ENCODE results near the gene ATAD3A. TPM values are rescaled to one million over a fixed set of nuclear protein-coding genes. Genes with fewer than 3 reads are reported as not detected.
"Not testable (repeated sequence)": the region's sequence is repeated elsewhere in the genome, so short reads cannot be mapped to it uniquely, and the experiment has no call there.

The ATAD3A gene
- total RNA-seq, 1 experiment from 2014 or later: 55.8 TPM

DNA sequence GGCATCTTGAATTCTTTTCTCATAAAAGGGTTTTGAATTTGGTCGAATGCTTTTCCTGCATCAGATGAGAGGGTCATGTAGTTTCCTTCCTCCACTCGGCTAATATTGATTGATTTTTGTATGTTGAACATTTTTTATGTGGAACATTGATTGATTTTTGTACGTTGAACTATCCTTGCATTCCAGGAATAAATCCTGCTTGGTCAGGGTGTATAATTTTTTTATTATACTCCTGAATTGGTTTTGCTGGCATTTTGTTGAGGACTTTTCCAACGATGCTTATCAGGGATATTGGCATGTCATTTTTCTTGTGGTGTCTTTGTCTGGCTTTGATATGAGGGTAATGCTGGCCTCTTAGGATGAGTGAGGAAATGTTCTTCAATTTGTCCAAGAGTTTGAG, 20.0 kb downstream of the ATAD3A start:
- Mint-ChIP-seq H3K27ac (peak overlapping the region in 1 of 3 experiments; percentile 65; a peak in 1 of 7 replicates), H3K4me3 (no peak overlapping the region), H3K4me1 (no peaks in the 10 kb centered on the region), H3K36me3 (ENCODE audit: insufficient read depth in 1 of 3, low read depth in 3 of 3) (peaks cover 31 to 40% (median 38%) of the 10 kb centered on the region in 3 experiments), H3K9me3 (peaks cover 7 to 8% of the 10 kb centered on the region in 2 experiments; a peak in 4 of 5 replicates), H3K27me3 (ENCODE audit: low read depth) (no peaks in the 10 kb centered on the region)
- Histone ChIP-seq H3K4ac (ENCODE audit: low read depth, low read length) (no peak overlapping the region), H3T11ph (ENCODE audit: low read length) (no peak overlapping the region), H3K56ac (ENCODE audit: insufficient read length, low read depth, low read length) (no peak overlapping the region), H3K9ac (ENCODE audit: extremely low read depth, insufficient read length, low read length) (no peak overlapping the region), H2AK5ac (ENCODE audit: insufficient read length, low read length) (no peak overlapping the region), H3K9me3 (ENCODE audit: control insufficient read depth, low read depth, low read length) (no peaks in the 10 kb centered on the region), H2BK5ac (ENCODE audit: insufficient read length, low read length) (no peak overlapping the region), H2AFZ (ENCODE audit: low read length) (no peak overlapping the region), H3K27me3 (ENCODE audit: insufficient read depth, low read length) (no peaks in the 10 kb centered on the region), H3K23me2 (ENCODE audit: insufficient read length, low read depth, low read length, poor library complexity, severe bottlenecking) (no peaks in the 10 kb centered on the region), H2BK20ac (ENCODE audit: low read depth, low read length, poor library complexity, severe bottlenecking) (no peak overlapping the region), H3K18ac (ENCODE audit: insufficient read length, low read depth, low read length) (no peak overlapping the region), H3K14ac (ENCODE audit: insufficient read depth, low read length) (no peak overlapping the region), H3K79me1 (ENCODE audit: insufficient read depth, low read depth, low read length, poor library complexity, severe bottlenecking) (no peaks in the 10 kb centered on the region), H3K79me2 (ENCODE audit: insufficient read depth, low read length) (no peaks in the 10 kb centered on the region), H2BK120ac (ENCODE audit: low read depth, low read length, poor library complexity, severe bottlenecking) (no peak overlapping the region), H4K8ac (replicated peaks; ENCODE audit: insufficient read length, low read depth, low read length) (no peak overlapping the region), H3K4me1 (ENCODE audit: insufficient read depth, low read length) (no peaks in the 10 kb centered on the region), H2BK12ac (ENCODE audit: insufficient read length, low read depth, low read length) (no peak overlapping the region), H4K20me1 (ENCODE audit: control insufficient read depth, insufficient read depth, insufficient read length) (no peaks in the 10 kb centered on the region), H3K27ac (ENCODE audit: insufficient read length, low read depth, low read length) (no peak overlapping the region), H3K23ac (ENCODE audit: insufficient read length, low read depth, low read length) (no peak overlapping the region), H3K4me2 (ENCODE audit: insufficient read depth, insufficient read length, low read length) (no peak overlapping the region), H4K91ac (ENCODE audit: insufficient read length, low read depth, low read length) (no peak overlapping the region), H2BK15ac (ENCODE audit: low read depth, low read length) (no peak overlapping the region), H4K5ac (ENCODE audit: insufficient read length, low read depth, low read length) (no peak overlapping the region)
- no peak for DNase-seq
- TF ChIP-seq CTCF (conservative IDR thresholded peaks at IDR 0.05): no peak
- no CpG with 5 or more reads among the region's 4 CpGs for WGBS (ENCODE audit: extremely low coverage, insufficient read length, low lambda C conversion rate)

GRCh38 chr1:1533176-1533893, 21.4 kb downstream of the ATAD3A start:
- not testable (repeated sequence) for H4K91ac ChIP-seq (ENCODE audit: insufficient read length, low read depth, low read length); H3K4me1 Mint-ChIP-seq; H3K9me3 ChIP-seq (ENCODE audit: control insufficient read depth, low read depth, low read length); H3K27me3 ChIP-seq (ENCODE audit: insufficient read depth, low read length); H3K27ac ChIP-seq (ENCODE audit: insufficient read length, low read depth, low read length); H3K9me3 Mint-ChIP-seq; H4K8ac ChIP-seq (replicated peaks; ENCODE audit: insufficient read length, low read depth, low read length); H2BK15ac ChIP-seq (ENCODE audit: low read depth, low read length); H3K27ac Mint-ChIP-seq; H2BK120ac ChIP-seq (ENCODE audit: low read depth, low read length, poor library complexity, severe bottlenecking); H3K79me2 ChIP-seq (ENCODE audit: insufficient read depth, low read length); DNase-seq; H3K9ac ChIP-seq (ENCODE audit: extremely low read depth, insufficient read length, low read length); H3K18ac ChIP-seq (ENCODE audit: insufficient read length, low read depth, low read length); H4K5ac ChIP-seq (ENCODE audit: insufficient read length, low read depth, low read length); H4K20me1 ChIP-seq (ENCODE audit: control insufficient read depth, insufficient read depth, insufficient read length); H3K4me1 ChIP-seq (ENCODE audit: insufficient read depth, low read length); H2AK5ac ChIP-seq (ENCODE audit: insufficient read length, low read length); H3K4ac ChIP-seq (ENCODE audit: low read depth, low read length); H3K4me2 ChIP-seq (ENCODE audit: insufficient read depth, insufficient read length, low read length); H3K14ac ChIP-seq (ENCODE audit: insufficient read depth, low read length); H2BK12ac ChIP-seq (ENCODE audit: insufficient read length, low read depth, low read length); H3K23me2 ChIP-seq (ENCODE audit: insufficient read length, low read depth, low read length, poor library complexity, severe bottlenecking); H3K79me1 ChIP-seq (ENCODE audit: insufficient read depth, low read depth, low read length, poor library complexity, severe bottlenecking); H2BK5ac ChIP-seq (ENCODE audit: insufficient read length, low read length); H3K56ac ChIP-seq (ENCODE audit: insufficient read length, low read depth, low read length); H2AFZ ChIP-seq (ENCODE audit: low read length); H3K4me3 Mint-ChIP-seq; H3K23ac ChIP-seq (ENCODE audit: insufficient read length, low read depth, low read length); H3T11ph ChIP-seq (ENCODE audit: low read length); H2BK20ac ChIP-seq (ENCODE audit: low read depth, low read length, poor library complexity, severe bottlenecking); H3K27me3 Mint-ChIP-seq (ENCODE audit: low read depth)
- WGBS (ENCODE audit: extremely low coverage, insufficient read length, low lambda C conversion rate): no CpG with 5 or more reads among the region's 22 CpGs
- H3K36me3 Mint-ChIP-seq (ENCODE audit: insufficient read depth in 1 of 3, low read depth in 3 of 3): peaks cover 23 to 35% (median 27%) of the 10 kb centered on the region in 3 experiments
